Activated T-helper 17 cell treated with anti-CD3 and anti-CD28 coated beads, Interleukin-2, amount 50 U/mL, for 72 hours (primary cell): Measurements from ENCODE around the gene MON1B. TPM values are rescaled to one million over a fixed set of nuclear protein-coding genes. Genes with fewer than 3 reads are reported as not detected.
"Not testable (repeated sequence)": the region's sequence is repeated elsewhere in the genome, so short reads cannot be mapped to it uniquely, and the experiment has no call there.

ENCODE experiments used
- ATAC-seq: fragments of 150-1000 bp; cut with Tn5 transposase; replicated peaks from 2 replicates; pipeline ENCODE4 v1.10.0; 2021; ENCODE audit warnings: mild to moderate bottlenecking, moderate library complexity
- H3K27ac Mint-ChIP-seq: one replicate; pipeline ENCODE4 v1.8.0; 2022; ENCODE audit warnings: mixed read lengths
- H3K27me3 Mint-ChIP-seq: one replicate; pipeline ENCODE4 v1.8.0; 2022; ENCODE audit warnings: mixed read lengths
- H3K36me3 Mint-ChIP-seq: one replicate; pipeline ENCODE4 v1.8.0; 2022; ENCODE audit warnings: low read depth, mild to moderate bottlenecking, mixed read lengths
- H3K4me1 Mint-ChIP-seq: one replicate; pipeline ENCODE4 v1.8.0; 2022; ENCODE audit warnings: mixed read lengths
- H3K4me3 Mint-ChIP-seq: one replicate; pipeline ENCODE4 v1.8.0; 2022; ENCODE audit warnings: mild to moderate bottlenecking, mixed read lengths
- H3K9me3 Mint-ChIP-seq: one replicate; pipeline ENCODE4 v1.8.0; 2022; ENCODE audit warnings: mixed read lengths
- total RNA-seq, 2 donors: library from RNA; stranded (reverse); gene quantifications; one replicate each; pipeline ENCODE4 v1.2.3, GENCODE V29; 2022

The MON1B gene
- total RNA-seq, 2 donors from 2014 or later: 62.8 to 71.3 TPM

GRCh38 chr16:77186298-77186697 lies 4.7 kb upstream of the MON1B start:
- not testable (repeated sequence) for H3K27me3 Mint-ChIP-seq, H3K4me3 Mint-ChIP-seq, H3K36me3 Mint-ChIP-seq, ATAC-seq, H3K27ac Mint-ChIP-seq, H3K9me3 Mint-ChIP-seq, H3K4me1 Mint-ChIP-seq

GRCh38 chr16:77190190-77190477 lies 856 bp upstream of the MON1B start:
- H3K36me3 Mint-ChIP-seq: peaks cover 43% of the 10 kb centered on the region
- peak overlapping the region; percentile 91 for H3K4me3 Mint-ChIP-seq
- H3K27me3 Mint-ChIP-seq: no peaks in the 10 kb centered on the region
- no peak for ATAC-seq
- peaks cover 20% of the 10 kb centered on the region for H3K4me1 Mint-ChIP-seq
- no peaks in the 10 kb centered on the region for H3K9me3 Mint-ChIP-seq
- peak overlapping the region; percentile 99 for H3K27ac Mint-ChIP-seq

- Mint-ChIP-seq H3K4me3 (peak overlapping the region; percentile 91), H3K36me3 (peaks cover 56% of the 10 kb centered on the region)
- ATAC-seq: no peak
Observed at GRCh38 chr16:77191259-77191969, 424 bp downstream of the MON1B start.

GRCh38 chr16:77193377-77193776 lies 2.4 kb downstream of the MON1B start:
- Mint-ChIP-seq H3K4me3 (peak overlapping the region; percentile 91), H3K36me3 (peaks cover 76% of the 10 kb centered on the region), H3K4me1 (peaks cover 20% of the 10 kb centered on the region), H3K27me3 (no peaks in the 10 kb centered on the region), H3K27ac (peak overlapping the region; percentile 99), H3K9me3 (no peaks in the 10 kb centered on the region)
- ATAC-seq: no peak

More at GRCh38 chr16:77191259-77191969, 424 bp downstream of the MON1B start:
- Mint-ChIP-seq H3K9me3 (no peaks in the 10 kb centered on the region), H3K4me1 (peaks cover 20% of the 10 kb centered on the region), H3K27ac (peak overlapping the region; percentile 99), H3K27me3 (no peaks in the 10 kb centered on the region)

- H3K4me3 Mint-ChIP-seq: no peak overlapping the region
- no peak for ATAC-seq
- H3K27ac Mint-ChIP-seq: no peak overlapping the region
- H3K4me1 Mint-ChIP-seq: peaks cover 20% of the 10 kb centered on the region
- no peaks in the 10 kb centered on the region for H3K9me3 Mint-ChIP-seq
- peaks cover 87% of the 10 kb centered on the region for H3K36me3 Mint-ChIP-seq
- H3K27me3 Mint-ChIP-seq: no peaks in the 10 kb centered on the region
Observed at GRCh38 chr16:77194295-77195231, 3.6 kb downstream of the MON1B start.

GRCh38 chr16:77195411-77195810 lies 4.4 kb downstream of the MON1B start:
- Mint-ChIP-seq H3K9me3 (no peaks in the 10 kb centered on the region), H3K36me3 (peaks cover 94% of the 10 kb centered on the region), H3K27ac (peak overlapping the region; percentile 61), H3K4me3 (no peak overlapping the region), H3K27me3 (no peaks in the 10 kb centered on the region), H3K4me1 (peaks cover 20% of the 10 kb centered on the region)
- no peak for ATAC-seq

- H3K27me3 Mint-ChIP-seq: no peaks in the 10 kb centered on the region
- ATAC-seq: no peak
- H3K4me3 Mint-ChIP-seq: no peak overlapping the region
- no peak overlapping the region for H3K27ac Mint-ChIP-seq
- no peaks in the 10 kb centered on the region for H3K9me3 Mint-ChIP-seq
- peaks cover 85% of the 10 kb centered on the region for H3K36me3 Mint-ChIP-seq
- H3K4me1 Mint-ChIP-seq: peaks cover 6% of the 10 kb centered on the region
Observed at GRCh38 chr16:77197747-77198146, 6.8 kb downstream of the MON1B start.

- no peaks in the 10 kb centered on the region for H3K27me3 Mint-ChIP-seq
- no peaks in the 10 kb centered on the region for H3K9me3 Mint-ChIP-seq
- H3K36me3 Mint-ChIP-seq: peaks cover 71% of the 10 kb centered on the region
- ATAC-seq: no peak
- H3K4me3 Mint-ChIP-seq: no peak within 1 kb of the TSS
- H3K4me1 Mint-ChIP-seq: no peaks in the 10 kb centered on the region
- no peak within 1 kb of the TSS for H3K27ac Mint-ChIP-seq
Observed at GRCh38 chr16:77199211-77199610, 8.2 kb downstream of the MON1B start, which contains the start of gene SYCE1L. Gene SYCE1L (plus strand): TSS chr16:77199408. CDS start chr16:77199452, 44 bp downstream.

- Mint-ChIP-seq H3K9me3 (no peaks in the 10 kb centered on the region), H3K4me1 (peaks cover 6% of the 10 kb centered on the region), H3K27ac (no peak overlapping the region), H3K4me3 (no peak overlapping the region), H3K36me3 (peaks cover 4% of the 10 kb centered on the region), H3K27me3 (no peaks in the 10 kb centered on the region)
- ATAC-seq: no peak
Observed at GRCh38 chr16:77206533-77206932, 15.5 kb downstream of the MON1B start.

- Mint-ChIP-seq H3K9me3 (no peaks in the 10 kb centered on the region), H3K36me3 (peaks cover 4% of the 10 kb centered on the region), H3K27me3 (no peaks in the 10 kb centered on the region), H3K27ac (no peak overlapping the region), H3K4me1 (peaks cover 10% of the 10 kb centered on the region), H3K4me3 (no peak overlapping the region)
- no peak for ATAC-seq
Observed at GRCh38 chr16:77207030-77207429, 16.0 kb downstream of the MON1B start.

- Mint-ChIP-seq H3K4me3 (no peak overlapping the region), H3K27ac (no peak overlapping the region), H3K36me3 (no peaks in the 10 kb centered on the region), H3K9me3 (no peaks in the 10 kb centered on the region), H3K27me3 (no peaks in the 10 kb centered on the region), H3K4me1 (peaks cover 13% of the 10 kb centered on the region)
- ATAC-seq: no peak
Observed at GRCh38 chr16:77208382-77208781, 17.4 kb downstream of the MON1B start.

GRCh38 chr16:77211880-77212740 lies 21.1 kb downstream of the MON1B start:
- no peaks in the 10 kb centered on the region for H3K36me3 Mint-ChIP-seq
- peaks cover 18% of the 10 kb centered on the region for H3K4me1 Mint-ChIP-seq
- peak overlapping the region; percentile 70 for H3K27ac Mint-ChIP-seq
- H3K4me3 Mint-ChIP-seq: peak overlapping the region; percentile 85
- no peaks in the 10 kb centered on the region for H3K9me3 Mint-ChIP-seq
- no peaks in the 10 kb centered on the region for H3K27me3 Mint-ChIP-seq
- peak; percentile 74 for ATAC-seq

- H3K27ac Mint-ChIP-seq: peak overlapping the region; percentile 71
- peak; percentile 88 for ATAC-seq
- H3K4me3 Mint-ChIP-seq: peak overlapping the region; percentile 85
- H3K4me1 Mint-ChIP-seq: peaks cover 18% of the 10 kb centered on the region
- H3K36me3 Mint-ChIP-seq: no peaks in the 10 kb centered on the region
- no peaks in the 10 kb centered on the region for H3K27me3 Mint-ChIP-seq
- no peaks in the 10 kb centered on the region for H3K9me3 Mint-ChIP-seq
Observed at GRCh38 chr16:77212741-77213541, 22.0 kb downstream of the MON1B start.
